ENCODE measurements around the gene POP4. TPM values are rescaled to one million over a fixed set of nuclear protein-coding genes. Genes with fewer than 3 reads are reported as not detected.

Gene POP4
- total and polyA plus RNA-seq, 4 donors, result 46.6 to 82.5 (median 62.2) TPM

DNA sequence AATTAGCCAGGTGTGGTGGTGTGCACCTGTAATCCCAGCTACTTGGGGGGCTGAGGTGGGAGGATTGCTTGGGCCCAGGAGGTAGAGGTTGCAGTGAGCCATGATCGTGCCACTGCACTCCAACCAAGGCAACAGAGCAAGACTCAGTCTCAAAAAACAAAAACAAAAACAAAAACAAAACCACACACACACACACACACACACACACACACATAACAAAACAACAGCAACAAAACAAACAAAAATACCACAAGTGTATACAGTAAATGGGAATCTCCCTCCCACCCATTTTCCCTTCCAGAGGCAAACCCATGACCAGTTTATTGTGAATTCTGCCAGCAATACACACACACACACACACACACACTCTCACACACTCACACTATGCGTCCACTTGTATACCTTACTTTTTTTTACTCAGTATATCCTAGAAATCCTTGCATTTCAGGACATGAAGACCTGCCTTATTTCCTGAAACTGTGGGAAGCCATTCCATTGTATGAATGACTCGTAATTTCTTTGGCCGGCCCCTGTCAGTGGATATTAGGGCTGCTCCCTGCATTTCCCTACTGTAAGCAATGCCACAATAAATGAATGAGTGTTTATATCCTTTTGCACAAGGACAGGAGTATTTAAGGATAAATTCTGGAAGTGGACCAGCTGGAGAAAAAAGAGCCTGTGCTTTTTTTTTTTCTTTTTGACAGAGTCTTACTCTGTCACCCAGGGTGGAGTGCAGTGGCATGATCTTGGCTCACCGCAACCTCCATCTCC is 52.3 kb downstream of the POP4 start:
- no peaks in the 10 kb centered on the region for H3K36me3 ChIP-seq (ENCODE audit: control insufficient read depth in 4 of 4, insufficient read depth in 4 of 4, low read length in 4 of 4)
- no peak overlapping the region for H3K9ac ChIP-seq (ENCODE audit: insufficient read depth in 1 of 2, low read length in 2 of 2)
- H3K27me3 ChIP-seq (ENCODE audit: control insufficient read depth in 3 of 3, insufficient read depth in 3 of 3, low read length in 2 of 3), result no peaks in the 10 kb centered on the region
- H3K9me3 ChIP-seq (ENCODE audit: control insufficient read depth in 4 of 4, insufficient read depth in 3 of 4, low read length in 3 of 4), result no peaks in the 10 kb centered on the region
- no peak overlapping the region for H3K4me3 ChIP-seq
- no peak for TF ChIP-seq CTCF (IDR thresholded peaks at IDR 0.05; ENCODE audit: control extremely low read depth, extremely low read depth)
- H3K4me1 ChIP-seq (ENCODE audit: control insufficient read depth in 5 of 5, insufficient read depth in 5 of 5, low read length in 5 of 5), result peaks cover 0 to 10% (median 2%) of the 10 kb centered on the region in 5 donors
- DNase-seq (no peak), ATAC-seq (ENCODE audit: insufficient read depth, low FRiP score) (no peak)
- WGBS, 2 donors, result 72 to 85% methylated on average over 5 of the region's 5 CpGs
- no peak overlapping the region for H3K27ac ChIP-seq (ENCODE audit: low read depth in 1 of 2, low read length in 1 of 2)

- Histone ChIP-seq H3K4me1 (ENCODE audit: control insufficient read depth in 5 of 5, insufficient read depth in 5 of 5, low read length in 5 of 5) (peaks cover 0 to 14% (median 4%) of the 10 kb centered on the region in 5 donors), H3K9ac (ENCODE audit: insufficient read depth in 1 of 2, low read length in 2 of 2) (no peak overlapping the region), H3K27ac (ENCODE audit: low read depth in 1 of 2, low read length in 1 of 2) (no peak overlapping the region), H3K36me3 (ENCODE audit: control insufficient read depth in 4 of 4, insufficient read depth in 4 of 4, low read length in 4 of 4) (no peaks in the 10 kb centered on the region), H3K27me3 (ENCODE audit: control insufficient read depth in 3 of 3, insufficient read depth in 3 of 3, low read length in 2 of 3) (no peaks in the 10 kb centered on the region), H3K9me3 (ENCODE audit: control insufficient read depth in 4 of 4, insufficient read depth in 3 of 4, low read length in 3 of 4) (no peaks in the 10 kb centered on the region), H3K4me3 (no peak overlapping the region)
- no peak for ATAC-seq (ENCODE audit: insufficient read depth, low FRiP score)
- no peak for DNase-seq
- 62 to 81% methylated on average over 10 of the region's 10 CpGs for WGBS, 2 donors
- no peak for TF ChIP-seq CTCF (IDR thresholded peaks at IDR 0.05; ENCODE audit: control extremely low read depth, extremely low read depth)
Observed at GRCh38 chr19:29660835-29661234, 54.8 kb downstream of the POP4 start.

GRCh38 chr19:29662278-29662603 is 56.2 kb downstream of the POP4 start:
- Histone ChIP-seq H3K4me1 (ENCODE audit: control insufficient read depth in 5 of 5, insufficient read depth in 5 of 5, low read length in 5 of 5) (peaks cover 2 to 27% (median 13%) of the 10 kb centered on the region in 5 donors), H3K9ac (ENCODE audit: insufficient read depth in 1 of 2, low read length in 2 of 2) (no peak overlapping the region), H3K9me3 (ENCODE audit: control insufficient read depth in 4 of 4, insufficient read depth in 3 of 4, low read length in 3 of 4) (no peaks in the 10 kb centered on the region), H3K36me3 (ENCODE audit: control insufficient read depth in 4 of 4, insufficient read depth in 4 of 4, low read length in 4 of 4) (no peaks in the 10 kb centered on the region), H3K27me3 (ENCODE audit: control insufficient read depth in 3 of 3, insufficient read depth in 3 of 3, low read length in 2 of 3) (no peaks in the 10 kb centered on the region), H3K27ac (ENCODE audit: low read depth in 1 of 2, low read length in 1 of 2) (peak overlapping the region; percentile 88 to 95), H3K4me3 (no peak overlapping the region)
- no peak for TF ChIP-seq CTCF (IDR thresholded peaks at IDR 0.05; ENCODE audit: control extremely low read depth, extremely low read depth)
- ATAC-seq (ENCODE audit: insufficient read depth, low FRiP score) (no peak), DNase-seq (no peak)
- WGBS, 2 donors, result 27 to 63% methylated on average over 1 of the region's 1 CpG

All from lung (tissue), 12 donors.